T-helper 1 cell treated with Interleukin-12 subunit alpha and Interleukin-12 subunit beta and Interleukin-4 antibody, amounts not matched to agents 30 ng/mL and 1 ng/mL, for 36 hours (primary cell): ENCODE data around the gene TSPAN32. TPM values are rescaled to one million over a fixed set of nuclear protein-coding genes. Genes with fewer than 3 reads are reported as not detected.
"Not testable (repeated sequence)": the region's sequence is repeated elsewhere in the genome, so short reads cannot be mapped to it uniquely, and the experiment has no call there.

Experiments used
- intact Hi-C: fragments of 100-400 bp; cut with micrococcal nuclease; formaldehyde crosslinking; loops from one replicate; pipeline ENCODE4 v1.15.1; 2024
- total RNA-seq: library from RNA; stranded (reverse); gene quantifications from 2 replicates; pipeline ENCODE4 v1.2.3, GENCODE V29; 2022

The TSPAN32 gene
- total RNA-seq, 1 donor from 2014 or later: 23.1 TPM

- intact Hi-C loops: no loop called here
Measured at GRCh38 chr11:2277933-2278523, 23.8 kb upstream of the TSPAN32 start.

DNA sequence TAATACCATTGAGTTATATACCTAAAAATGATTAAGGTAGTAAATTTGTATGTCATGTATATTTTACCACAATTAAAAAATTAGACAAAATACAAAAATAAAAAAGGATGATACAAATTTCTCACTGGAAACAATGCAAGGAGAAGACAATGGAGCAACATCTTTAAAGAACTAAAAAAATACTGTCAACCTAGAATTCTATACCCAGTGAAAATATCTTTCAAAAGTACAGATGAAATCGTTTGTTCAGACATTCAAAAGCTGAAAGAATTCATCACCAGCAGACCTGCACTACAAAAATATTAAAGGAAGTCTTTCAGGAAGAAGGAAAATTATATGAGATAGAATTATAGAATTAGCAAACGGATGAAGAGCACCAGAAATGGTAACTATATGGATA is 21.6 kb upstream of the TSPAN32 start:
- intact Hi-C loops: no loop called here

DNA sequence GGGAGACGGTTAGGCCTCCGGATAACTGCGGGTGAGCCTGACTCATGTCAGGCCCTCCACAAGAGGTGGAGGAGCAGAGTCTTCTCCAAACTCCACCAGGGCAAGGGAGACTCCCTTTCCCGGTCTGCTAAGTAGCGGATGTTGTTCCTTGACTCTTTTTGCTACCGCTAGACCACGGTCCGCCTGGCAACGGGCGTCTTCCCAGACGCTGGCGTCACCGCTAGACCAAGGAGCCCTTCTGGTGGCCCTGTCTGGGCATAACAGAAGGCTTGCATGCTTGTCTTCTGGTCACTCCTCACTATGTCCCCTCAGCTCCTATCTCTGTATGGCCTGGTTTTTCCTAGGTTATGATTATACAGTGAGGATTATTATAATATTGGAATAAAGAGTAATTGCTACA is 15.5 kb upstream of the TSPAN32 start:
- intact Hi-C loops: not testable (repeated sequence)

- intact Hi-C loops: no loop called here
Measured at GRCh38 chr11:2287091-2287490, 14.7 kb upstream of the TSPAN32 start.

DNA sequence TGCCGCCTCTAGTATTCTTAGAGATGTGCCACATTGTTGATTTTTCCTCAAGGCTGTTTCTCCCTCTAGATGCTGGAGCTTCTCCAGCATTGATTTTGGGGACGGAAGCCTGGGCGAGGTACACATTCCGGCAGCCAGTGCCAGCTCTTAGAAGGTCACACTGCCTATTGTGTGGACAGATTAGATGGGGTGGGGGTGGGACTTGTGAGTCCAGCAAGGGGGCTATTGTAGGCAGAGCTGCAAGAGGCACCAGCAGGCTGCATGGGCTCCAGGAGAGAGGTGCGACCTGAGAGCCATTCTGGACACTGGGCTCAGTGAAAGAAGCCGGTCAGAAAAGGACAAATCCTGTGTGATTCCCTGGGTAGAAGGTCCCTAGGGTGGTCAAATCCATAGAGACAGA is 12.5 kb upstream of the TSPAN32 start:
- intact Hi-C loops: no loop called here

- intact Hi-C loops: no loop called here
Measured at GRCh38 chr11:2289859-2290258, 12.0 kb upstream of the TSPAN32 start.

- intact Hi-C loops: no loop called here
Measured at GRCh38 chr11:2290351-2290841, 11.4 kb upstream of the TSPAN32 start.

- intact Hi-C loops: no loop called here
Measured at GRCh38 chr11:2293531-2293971, 8.3 kb upstream of the TSPAN32 start.

DNA sequence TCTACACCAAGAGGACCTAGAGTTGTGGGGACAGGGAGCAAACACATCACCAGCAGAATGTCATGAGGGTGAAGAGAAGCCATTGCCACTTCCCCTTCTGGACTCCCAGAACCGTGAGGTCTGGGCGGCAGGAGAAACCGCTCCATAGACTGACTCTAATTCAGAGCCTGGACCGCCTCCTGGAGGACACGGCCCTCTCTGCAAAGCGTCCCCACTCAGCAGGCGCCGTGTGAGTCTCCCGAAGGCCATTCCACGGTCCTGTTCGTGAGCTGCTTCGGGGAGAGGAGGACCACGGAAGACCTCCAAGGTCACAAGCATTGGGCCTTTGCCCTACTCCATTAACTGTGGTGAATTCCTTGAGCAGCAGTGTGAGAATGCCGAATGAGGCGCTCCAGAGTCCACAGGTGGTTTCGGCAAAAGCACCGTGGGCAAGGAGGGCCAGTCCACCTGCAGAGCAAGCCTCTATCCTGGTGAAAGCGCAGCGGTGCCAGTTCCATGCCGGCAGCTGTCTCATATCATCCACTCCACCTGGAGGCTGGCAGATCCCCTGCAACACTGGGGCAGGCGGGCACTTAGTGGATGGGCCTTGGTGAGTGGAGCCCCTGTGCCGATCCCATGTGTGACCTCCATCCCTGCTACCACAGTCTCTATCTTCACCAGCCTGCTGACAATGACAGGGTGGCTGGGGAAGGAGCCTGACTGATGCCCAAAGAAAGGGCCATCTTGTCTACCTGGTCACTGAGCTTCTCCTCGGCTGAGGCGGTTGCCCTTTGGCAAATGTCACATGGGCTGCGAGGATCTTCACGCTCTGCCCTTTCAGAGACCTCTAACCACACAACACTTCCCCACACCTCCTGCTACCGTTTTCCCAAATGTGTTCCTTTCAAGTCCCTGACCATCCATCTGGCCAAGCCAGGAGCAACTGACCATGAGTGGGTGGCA is 7.6 kb upstream of the TSPAN32 start:
- intact Hi-C loops: no loop called here

GRCh38 chr11:2294926-2295290 is 6.9 kb upstream of the TSPAN32 start:
- intact Hi-C loops: no loop called here

DNA sequence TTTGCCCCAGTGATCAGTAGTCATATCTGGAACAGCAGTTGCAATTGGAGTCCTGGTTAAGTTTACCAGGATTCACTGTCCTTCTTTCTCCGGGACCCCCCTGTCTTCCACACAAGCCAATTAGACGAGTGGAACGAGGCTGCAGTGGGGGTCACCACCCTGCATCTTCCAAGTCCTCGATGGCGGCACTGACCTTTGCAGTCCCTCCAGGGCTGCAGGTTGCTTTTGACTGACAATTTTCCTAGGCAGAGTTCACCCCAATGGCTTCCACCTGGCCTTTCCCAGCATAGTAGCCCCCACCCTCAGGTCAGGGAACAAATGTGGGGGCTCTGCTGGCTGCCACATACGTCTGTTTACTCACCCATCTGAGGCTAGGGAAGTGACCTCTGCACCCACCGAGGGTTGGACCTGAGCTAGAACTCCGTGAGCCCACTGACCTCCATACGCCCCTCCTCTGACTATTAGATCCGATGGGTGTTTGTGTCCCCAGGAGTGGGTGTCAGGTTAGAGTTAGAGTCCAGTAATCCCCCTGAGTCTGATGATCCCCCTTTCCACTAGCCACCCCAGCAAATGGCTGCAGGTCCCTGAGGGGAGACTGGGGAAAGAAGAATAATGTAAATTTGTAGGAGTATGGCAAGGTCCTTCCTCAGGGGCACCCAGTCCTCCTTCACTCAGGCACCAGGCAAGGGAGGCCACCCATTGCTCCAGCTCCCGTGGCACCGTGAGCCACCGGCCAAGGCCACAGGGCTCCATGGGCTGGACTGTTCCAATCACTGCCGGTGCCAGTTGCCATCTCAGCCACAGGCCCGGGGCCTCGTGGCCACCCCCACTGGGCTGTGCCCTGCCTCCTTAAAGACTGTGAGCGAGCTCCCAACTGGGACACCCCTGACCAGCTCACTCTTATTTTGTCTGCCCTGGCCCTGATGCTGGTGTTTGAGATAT is 5.6 kb upstream of the TSPAN32 start:
- intact Hi-C loops: no loop called here

GRCh38 chr11:2296913-2297622 is 4.7 kb upstream of the TSPAN32 start:
- intact Hi-C loops: no loop called here

DNA sequence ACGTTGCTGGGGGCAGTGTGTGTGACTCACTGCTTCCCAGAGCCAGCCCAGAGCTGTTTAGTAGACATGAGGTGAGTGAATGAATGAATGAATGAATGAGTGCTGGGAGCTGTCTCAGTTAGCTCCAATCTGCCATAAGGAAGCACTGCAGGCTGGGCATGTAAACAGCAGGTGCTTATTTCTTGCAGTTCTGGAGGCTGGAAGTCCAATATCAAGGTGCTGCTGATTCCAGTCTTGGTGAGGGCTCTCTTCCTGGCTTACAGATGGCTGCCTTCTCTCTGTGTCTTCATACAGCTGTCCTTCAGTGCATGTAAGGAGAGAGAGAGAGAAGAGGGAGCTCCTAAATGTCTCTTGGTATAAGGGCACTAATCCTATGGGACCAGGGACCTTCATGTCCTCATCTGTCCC is 4.2 kb upstream of the TSPAN32 start:
- intact Hi-C loops: no loop called here

- intact Hi-C loops: no loop called here
Measured at GRCh38 chr11:2298131-2298794, 3.5 kb upstream of the TSPAN32 start.

DNA sequence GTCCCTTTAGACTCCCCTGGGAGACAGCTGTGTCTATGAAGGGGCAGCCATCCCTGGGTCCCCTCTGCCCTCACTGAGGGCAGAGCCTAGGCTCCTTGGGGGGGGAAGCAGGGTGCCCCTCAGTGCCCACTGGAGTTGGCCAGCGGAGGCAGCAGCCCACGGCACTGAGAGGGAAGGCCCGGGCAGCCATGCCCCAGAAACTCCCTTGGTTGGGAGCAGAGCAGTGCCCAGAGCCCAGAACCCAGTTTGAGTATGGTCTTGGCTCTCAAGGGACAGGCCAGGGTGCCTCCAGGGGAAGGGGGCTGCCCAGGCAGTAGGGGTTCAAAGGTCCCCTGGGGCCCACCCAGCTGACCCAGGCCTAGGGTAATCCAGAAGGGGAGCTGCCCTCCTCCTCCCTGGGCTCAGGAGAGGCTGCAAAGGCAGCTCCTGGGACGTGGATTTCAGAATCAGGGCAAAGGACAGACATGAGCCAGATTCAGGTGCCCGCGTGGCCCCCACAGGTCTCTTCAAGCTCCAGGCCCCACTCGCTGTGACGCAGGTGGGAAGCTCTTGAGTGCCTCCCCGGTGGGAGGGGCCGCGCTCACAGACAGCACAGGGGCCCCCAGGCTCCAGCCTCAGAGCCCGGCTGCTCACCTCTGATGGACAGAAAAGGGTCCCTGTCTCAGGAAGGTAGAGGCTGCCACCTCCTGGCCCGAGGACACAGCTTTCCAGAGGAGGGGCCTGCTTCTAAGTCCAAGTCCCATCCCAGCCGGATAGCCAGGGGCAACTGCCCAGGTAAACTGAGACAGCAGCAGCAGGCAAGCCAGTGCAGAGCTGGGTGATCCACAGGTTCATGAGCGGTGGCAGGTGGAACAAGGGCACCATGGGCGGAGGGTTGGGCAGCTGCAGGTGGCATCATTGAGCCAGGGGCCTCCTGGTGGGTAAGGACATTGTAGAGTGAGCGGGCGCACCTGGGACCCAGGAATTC is 2.7 kb upstream of the TSPAN32 start:
- intact Hi-C loops: loop anchor here (1.0 kb wide), 1 partner anchor 102 kb away; no protein-coding TSS in a partner anchor

GRCh38 chr11:2299773-2300172 is 2.0 kb upstream of the TSPAN32 start:
- intact Hi-C loops: loop anchor here (1.0 to 5.0 kb wide), 2 partner anchors 32 to 102 kb away; no protein-coding TSS in a partner anchor

DNA sequence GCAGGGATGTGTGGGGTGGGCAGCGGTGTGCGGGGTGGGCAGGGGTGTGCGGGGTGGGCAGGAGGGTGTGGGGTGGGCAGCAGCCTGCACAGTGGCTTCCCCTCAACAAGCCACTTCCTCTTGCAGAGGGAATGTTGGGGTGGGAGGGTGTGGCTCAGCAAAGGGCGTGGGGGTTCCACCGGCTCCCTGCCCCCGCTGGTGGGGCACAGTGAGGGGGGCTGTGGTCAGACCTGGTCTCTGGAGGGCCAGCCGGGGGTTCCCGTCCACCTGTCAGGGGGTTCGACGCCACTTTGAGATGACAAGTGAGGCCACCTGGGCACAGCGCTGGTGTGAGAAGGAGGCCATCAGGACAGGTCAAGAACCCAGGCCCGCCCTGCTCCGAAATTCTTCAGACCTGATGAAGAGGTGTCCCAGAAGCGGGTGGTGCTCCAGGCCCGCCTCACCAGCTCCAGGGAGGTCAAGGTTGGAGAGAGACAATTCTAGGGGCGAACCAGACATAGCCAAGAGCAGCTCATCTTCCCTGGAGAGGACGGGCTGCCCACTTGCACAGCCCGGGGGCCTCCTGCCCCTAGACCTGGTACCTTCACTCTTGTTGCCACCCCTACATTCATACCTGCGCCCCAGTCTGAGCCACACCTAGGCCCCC is 1.4 kb upstream of the TSPAN32 start:
- intact Hi-C loops: loop anchor here (5.0 kb wide), 1 partner anchor 33 kb away; no protein-coding TSS in a partner anchor

DNA sequence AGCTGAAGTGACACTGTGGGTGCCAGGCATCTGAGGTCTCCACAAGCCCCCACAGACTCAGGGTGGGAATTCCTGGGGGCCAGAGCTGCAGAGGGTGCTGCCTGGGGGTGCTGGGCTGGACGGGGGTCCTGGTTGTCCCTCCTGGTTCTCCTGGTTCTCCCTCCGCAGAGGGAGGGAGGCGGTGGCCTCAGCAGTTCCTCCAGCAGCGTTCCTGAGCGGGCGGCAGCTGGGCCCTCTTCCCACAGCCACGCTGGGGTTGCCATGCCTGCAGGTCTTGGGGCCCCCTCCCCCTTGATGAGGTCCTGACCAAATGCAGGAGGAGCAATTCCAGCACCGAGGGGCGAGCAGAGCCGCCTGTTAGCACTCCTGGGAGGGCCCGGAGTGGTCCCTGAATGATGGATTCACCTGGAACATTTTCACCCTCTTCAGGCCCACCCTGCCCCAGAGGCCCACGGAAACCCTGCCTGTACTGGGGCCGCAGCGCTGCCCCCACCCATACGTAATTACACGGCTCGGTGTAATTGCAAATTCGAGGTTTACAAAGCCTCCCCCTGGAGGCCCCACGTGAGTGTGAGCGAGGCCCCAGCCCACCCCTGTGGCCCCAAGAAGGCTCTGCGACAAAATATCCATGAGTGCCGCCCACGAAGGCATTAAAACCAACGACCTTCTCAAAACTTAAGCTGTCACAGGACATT is 730 bp upstream of the TSPAN32 start:
- intact Hi-C loops: loop anchor here (5.0 kb wide), 1 partner anchor 34 kb away; no protein-coding TSS in a partner anchor
